ENCODE data around the gene SLC27A5.

GRCh38 chr19:58558623-58559274 is 47.0 kb upstream of the SLC27A5 start:
- no peak for TF ChIP-seq EZH2 (IDR thresholded peaks at IDR 0.05; ENCODE audit: insufficient read depth, poor library complexity, severe bottlenecking)
- TF ChIP-seq EZH2phosphoT487 (IDR thresholded peaks at IDR 0.05; ENCODE audit: insufficient read depth, low read depth), result no peak

Measured in GM23248 (cell line).